Ishikawa (cell line): Measurements from ENCODE around the gene POLE4.

Experiments used
- CEBPB ChIP-seq: IDR thresholded peaks from 2 replicates; pipeline ENCODE4 v1.6.1; 2012
- CREB1 ChIP-seq: IDR thresholded peaks from 2 replicates; pipeline ENCODE4 v1.6.1; 2012; ENCODE audit warnings: low read depth
- EGR1 ChIP-seq: IDR thresholded peaks from 2 replicates; pipeline ENCODE4 v1.6.1; 2012
- EP300 ChIP-seq: IDR thresholded peaks from 2 replicates; pipeline ENCODE4 v1.6.1; 2012; ENCODE audit warnings: borderline replicate concordance
- FOXM1 ChIP-seq: IDR thresholded peaks from 2 replicates; pipeline ENCODE4 v1.6.1; 2012; ENCODE audit warnings: low read depth, borderline replicate concordance
- NFIC ChIP-seq: IDR thresholded peaks from 2 replicates; pipeline ENCODE4 v1.6.1; 2012
- RAD21 ChIP-seq: IDR thresholded peaks from 2 replicates; pipeline ENCODE4 v1.6.1; 2012; ENCODE audit warnings: low read depth
- TAF1 ChIP-seq: IDR thresholded peaks from 2 replicates; pipeline ENCODE4 v1.6.1; 2012; ENCODE audit warnings: low read depth, mild to moderate bottlenecking
- YY1 ChIP-seq: IDR thresholded peaks from 2 replicates; pipeline ENCODE4 v1.6.1; 2012; ENCODE audit warnings: low read depth
- ZBTB7A ChIP-seq: IDR thresholded peaks from 2 replicates; pipeline ENCODE4 v1.6.1; 2012; ENCODE audit warnings: low read depth
- TF ChIP-seq, protein P1 (sequence below): IDR thresholded peaks from 2 replicates; pipeline ENCODE4 v1.6.1; 2012
- TF ChIP-seq, protein P2 (sequence below): IDR thresholded peaks from 2 replicates; pipeline ENCODE4 v1.6.1; 2012; ENCODE audit warnings: low read depth, mild to moderate bottlenecking
- TF ChIP-seq, protein P3 (sequence below): IDR thresholded peaks from 2 replicates; pipeline ENCODE4 v1.6.1; 2012

DNA sequence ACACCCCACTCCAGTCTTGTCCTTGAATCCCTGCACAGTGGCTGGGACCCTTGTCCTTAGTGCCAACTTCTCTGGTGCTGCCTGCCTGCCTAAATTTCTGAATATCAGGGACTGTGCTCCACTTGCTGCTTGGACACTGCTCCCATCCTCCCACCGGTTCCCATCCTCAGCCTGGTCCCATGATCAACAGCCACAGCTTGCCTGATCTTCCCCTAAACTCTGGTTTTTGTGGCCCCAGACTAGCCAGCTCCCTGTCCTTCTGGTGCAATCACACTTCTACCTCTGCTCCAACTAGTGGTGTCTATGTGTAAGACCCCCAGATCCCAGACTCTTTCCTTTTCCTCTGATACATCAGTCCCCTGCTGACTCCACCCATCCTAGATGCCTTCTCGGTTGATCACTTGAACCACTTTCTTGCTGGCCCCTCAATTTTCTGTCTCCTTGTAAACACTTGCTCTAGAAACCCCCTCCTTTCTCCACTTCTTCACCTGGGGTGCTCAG is 37.2 kb upstream of the POLE4 start:
- no peak for TF ChIP-seq RAD21
- TF ChIP-seq, protein P1, sequence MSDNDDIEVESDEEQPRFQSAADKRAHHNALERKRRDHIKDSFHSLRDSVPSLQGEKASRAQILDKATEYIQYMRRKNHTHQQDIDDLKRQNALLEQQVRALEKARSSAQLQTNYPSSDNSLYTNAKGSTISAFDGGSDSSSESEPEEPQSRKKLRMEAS: no peak
- no peak for TF ChIP-seq ZBTB7A
- TF ChIP-seq, protein P2, sequence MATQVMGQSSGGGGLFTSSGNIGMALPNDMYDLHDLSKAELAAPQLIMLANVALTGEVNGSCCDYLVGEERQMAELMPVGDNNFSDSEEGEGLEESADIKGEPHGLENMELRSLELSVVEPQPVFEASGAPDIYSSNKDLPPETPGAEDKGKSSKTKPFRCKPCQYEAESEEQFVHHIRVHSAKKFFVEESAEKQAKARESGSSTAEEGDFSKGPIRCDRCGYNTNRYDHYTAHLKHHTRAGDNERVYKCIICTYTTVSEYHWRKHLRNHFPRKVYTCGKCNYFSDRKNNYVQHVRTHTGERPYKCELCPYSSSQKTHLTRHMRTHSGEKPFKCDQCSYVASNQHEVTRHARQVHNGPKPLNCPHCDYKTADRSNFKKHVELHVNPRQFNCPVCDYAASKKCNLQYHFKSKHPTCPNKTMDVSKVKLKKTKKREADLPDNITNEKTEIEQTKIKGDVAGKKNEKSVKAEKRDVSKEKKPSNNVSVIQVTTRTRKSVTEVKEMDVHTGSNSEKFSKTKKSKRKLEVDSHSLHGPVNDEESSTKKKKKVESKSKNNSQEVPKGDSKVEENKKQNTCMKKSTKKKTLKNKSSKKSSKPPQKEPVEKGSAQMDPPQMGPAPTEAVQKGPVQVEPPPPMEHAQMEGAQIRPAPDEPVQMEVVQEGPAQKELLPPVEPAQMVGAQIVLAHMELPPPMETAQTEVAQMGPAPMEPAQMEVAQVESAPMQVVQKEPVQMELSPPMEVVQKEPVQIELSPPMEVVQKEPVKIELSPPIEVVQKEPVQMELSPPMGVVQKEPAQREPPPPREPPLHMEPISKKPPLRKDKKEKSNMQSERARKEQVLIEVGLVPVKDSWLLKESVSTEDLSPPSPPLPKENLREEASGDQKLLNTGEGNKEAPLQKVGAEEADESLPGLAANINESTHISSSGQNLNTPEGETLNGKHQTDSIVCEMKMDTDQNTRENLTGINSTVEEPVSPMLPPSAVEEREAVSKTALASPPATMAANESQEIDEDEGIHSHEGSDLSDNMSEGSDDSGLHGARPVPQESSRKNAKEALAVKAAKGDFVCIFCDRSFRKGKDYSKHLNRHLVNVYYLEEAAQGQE: no peak
- no peak for TF ChIP-seq EP300
- TF ChIP-seq NFIC: no peak
- no peak for TF ChIP-seq TAF1
- TF ChIP-seq, protein P3, sequence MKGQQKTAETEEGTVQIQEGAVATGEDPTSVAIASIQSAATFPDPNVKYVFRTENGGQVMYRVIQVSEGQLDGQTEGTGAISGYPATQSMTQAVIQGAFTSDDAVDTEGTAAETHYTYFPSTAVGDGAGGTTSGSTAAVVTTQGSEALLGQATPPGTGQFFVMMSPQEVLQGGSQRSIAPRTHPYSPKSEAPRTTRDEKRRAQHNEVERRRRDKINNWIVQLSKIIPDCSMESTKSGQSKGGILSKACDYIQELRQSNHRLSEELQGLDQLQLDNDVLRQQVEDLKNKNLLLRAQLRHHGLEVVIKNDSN: no peak
- no peak for TF ChIP-seq FOXM1
- no peak for TF ChIP-seq YY1
- no peak for TF ChIP-seq EGR1
- no peak for TF ChIP-seq CEBPB
- no peak for TF ChIP-seq CREB1
